Measurements from ENCODE around the gene ITGA3. TPM values are rescaled to one million over a fixed set of nuclear protein-coding genes. Genes with fewer than 3 reads are reported as not detected.

ITGA3 gene
- total RNA-seq, 2 experiments from 2014 or later, result 7.9 to 8.7 TPM

DNA sequence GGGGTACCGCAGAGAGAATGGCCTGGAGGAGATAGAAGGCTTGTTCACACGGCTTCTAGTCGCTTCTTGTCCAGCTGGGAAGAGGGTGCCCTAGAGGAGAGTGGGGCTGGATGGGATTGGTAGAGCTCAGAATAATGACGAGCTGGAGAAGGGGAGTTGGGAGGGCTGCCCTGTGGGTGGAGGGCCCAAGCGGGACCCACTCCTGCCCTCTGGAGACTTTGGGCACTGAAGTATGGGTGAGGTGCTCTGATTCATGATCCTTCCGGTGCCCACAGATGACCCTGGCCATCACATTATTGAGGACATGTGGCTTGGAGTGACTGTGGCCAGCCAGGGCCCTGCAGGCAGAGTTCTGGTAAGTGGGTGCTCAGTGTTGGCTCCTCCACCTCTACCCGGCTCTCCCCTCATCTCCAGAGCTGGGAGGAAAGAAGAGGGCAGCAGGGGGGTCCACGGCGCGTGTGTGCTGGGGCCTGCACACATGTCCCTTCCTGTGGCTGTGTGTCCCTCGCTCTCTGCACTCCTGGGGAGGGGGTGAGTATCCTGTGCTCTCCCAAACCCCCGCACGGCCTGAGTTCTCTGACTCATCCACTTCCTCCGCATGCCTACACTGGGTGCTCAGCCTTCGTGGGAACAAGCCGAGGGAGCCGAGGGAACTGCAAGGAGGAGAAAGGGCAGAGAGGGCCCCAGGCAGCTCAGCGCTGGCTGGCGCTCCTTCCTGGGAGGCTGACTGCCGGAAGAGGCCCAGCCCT lies 8.5 kb downstream of the ITGA3 start:
- Mint-ChIP-seq H3K4me1 (ENCODE audit: low read depth) (no peaks in the 10 kb centered on the region), H3K36me3 (ENCODE audit: low read depth) (no peaks in the 10 kb centered on the region), H3K27ac (no peak overlapping the region), H3K4me3 (no peak overlapping the region), H3K9me3 (ENCODE audit: insufficient read depth) (no peaks in the 10 kb centered on the region), H3K27me3 (ENCODE audit: low read depth) (no peaks in the 10 kb centered on the region)
- CTCF ChIA-PET, result interaction anchor here (1.2 to 2.8 kb wide), 3 partner anchors 23 to 67 kb away, joined by 3 to 9 read pairs (median 4); no protein-coding TSS in a partner anchor
- POLR2A ChIA-PET, result no interaction called here
- DNase-seq (no peak), ATAC-seq (peak; percentile 15)

DNA sequence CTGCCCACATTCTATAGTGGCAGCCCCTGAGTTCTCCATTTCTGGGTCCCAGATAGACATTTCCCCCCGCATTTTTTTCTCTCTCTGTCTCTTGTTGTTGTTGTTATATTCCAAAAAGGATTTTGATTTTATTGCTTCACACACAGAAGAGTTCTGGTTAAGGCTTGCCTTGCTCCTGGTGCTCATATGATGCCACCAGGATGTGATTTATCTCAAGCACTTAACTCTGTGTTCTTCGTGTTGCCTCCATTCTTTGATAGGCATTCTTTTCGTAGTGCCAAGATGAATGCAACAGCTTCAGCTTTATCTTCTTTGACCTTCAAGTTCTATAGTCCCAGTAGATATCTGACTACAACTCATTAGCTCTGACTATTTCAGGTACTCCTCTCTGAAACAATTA lies 9.1 kb downstream of the ITGA3 start:
- no peak overlapping the region for H3K4me3 Mint-ChIP-seq
- H3K27ac Mint-ChIP-seq, result no peak overlapping the region
- H3K36me3 Mint-ChIP-seq (ENCODE audit: low read depth), result no peaks in the 10 kb centered on the region
- no peaks in the 10 kb centered on the region for H3K27me3 Mint-ChIP-seq (ENCODE audit: low read depth)
- ChIA-PET POLR2A (no interaction called here), CTCF (interaction anchor here (1.3 kb wide), 1 partner anchor 68 kb away, joined by 3 read pairs; no protein-coding TSS in a partner anchor)
- no peaks in the 10 kb centered on the region for H3K4me1 Mint-ChIP-seq (ENCODE audit: low read depth)
- no peaks in the 10 kb centered on the region for H3K9me3 Mint-ChIP-seq (ENCODE audit: insufficient read depth)
- ATAC-seq (no peak), DNase-seq (no peak)

DNA sequence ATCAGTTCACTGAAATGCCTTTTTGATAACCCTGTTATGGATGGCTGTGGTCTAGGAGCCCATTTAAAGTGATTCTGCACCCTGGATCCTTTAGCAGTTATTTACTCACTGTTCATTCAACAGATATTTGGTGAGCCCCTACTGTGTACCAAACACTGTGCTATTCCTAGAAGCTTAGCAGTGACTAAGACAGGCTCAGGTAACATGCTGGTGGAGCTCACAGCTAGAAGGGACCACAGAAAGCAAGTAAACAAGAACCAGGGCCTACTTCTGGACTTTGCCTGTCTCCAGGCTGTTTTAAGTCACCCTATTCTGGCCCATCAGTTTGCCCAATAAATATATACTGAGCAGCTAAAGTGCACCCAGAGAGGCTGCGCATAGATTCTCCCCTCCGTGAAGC lies 11.1 kb downstream of the ITGA3 start:
- ChIA-PET POLR2A (no interaction called here), CTCF (interaction anchor here (0.6 to 2.8 kb wide), 8 partner anchors 10 to 115 kb away, joined by 3 to 14 read pairs (median 4); partner anchors contain the start of genes ITGA3 and PDK2)
- Mint-ChIP-seq H3K9me3 (ENCODE audit: insufficient read depth) (no peaks in the 10 kb centered on the region), H3K27me3 (ENCODE audit: low read depth) (no peaks in the 10 kb centered on the region), H3K27ac (no peak overlapping the region), H3K36me3 (ENCODE audit: low read depth) (peaks cover 6% of the 10 kb centered on the region), H3K4me3 (no peak overlapping the region), H3K4me1 (ENCODE audit: low read depth) (peaks cover 1% of the 10 kb centered on the region)
- ATAC-seq (no peak), DNase-seq (no peak)

DNA sequence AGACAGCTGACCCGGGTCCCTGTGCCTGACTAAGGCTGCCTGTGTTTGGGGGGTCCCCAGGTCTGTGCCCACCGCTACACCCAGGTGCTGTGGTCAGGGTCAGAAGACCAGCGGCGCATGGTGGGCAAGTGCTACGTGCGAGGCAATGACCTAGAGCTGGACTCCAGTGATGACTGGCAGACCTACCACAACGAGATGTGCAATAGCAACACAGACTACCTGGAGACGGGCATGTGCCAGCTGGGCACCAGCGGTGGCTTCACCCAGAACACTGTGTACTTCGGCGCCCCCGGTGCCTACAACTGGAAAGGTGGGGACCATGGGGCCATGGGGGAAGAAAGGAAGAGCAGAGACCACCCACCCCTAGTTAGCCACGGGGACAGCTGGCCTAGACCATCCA lies 12.1 kb downstream of the ITGA3 start:
- H3K4me1 Mint-ChIP-seq (ENCODE audit: low read depth), result peaks cover 4% of the 10 kb centered on the region
- ATAC-seq, result no peak
- H3K27ac Mint-ChIP-seq, result no peak overlapping the region
- ChIA-PET CTCF (interaction anchor here (0.6 to 2.8 kb wide), 4 partner anchors 11 to 70 kb away, joined by 3 to 14 read pairs (median 7); partner anchors contain the start of genes ITGA3 and PDK2), POLR2A (interaction anchor here (0.6 kb wide), 1 partner anchor 62 kb away, joined by 3 read pairs; no protein-coding TSS in a partner anchor)
- no peak overlapping the region for H3K4me3 Mint-ChIP-seq
- peaks cover 6% of the 10 kb centered on the region for H3K36me3 Mint-ChIP-seq (ENCODE audit: low read depth)
- H3K9me3 Mint-ChIP-seq (ENCODE audit: insufficient read depth), result no peaks in the 10 kb centered on the region
- H3K27me3 Mint-ChIP-seq (ENCODE audit: low read depth), result no peaks in the 10 kb centered on the region
- DNase-seq, result no peak

DNA sequence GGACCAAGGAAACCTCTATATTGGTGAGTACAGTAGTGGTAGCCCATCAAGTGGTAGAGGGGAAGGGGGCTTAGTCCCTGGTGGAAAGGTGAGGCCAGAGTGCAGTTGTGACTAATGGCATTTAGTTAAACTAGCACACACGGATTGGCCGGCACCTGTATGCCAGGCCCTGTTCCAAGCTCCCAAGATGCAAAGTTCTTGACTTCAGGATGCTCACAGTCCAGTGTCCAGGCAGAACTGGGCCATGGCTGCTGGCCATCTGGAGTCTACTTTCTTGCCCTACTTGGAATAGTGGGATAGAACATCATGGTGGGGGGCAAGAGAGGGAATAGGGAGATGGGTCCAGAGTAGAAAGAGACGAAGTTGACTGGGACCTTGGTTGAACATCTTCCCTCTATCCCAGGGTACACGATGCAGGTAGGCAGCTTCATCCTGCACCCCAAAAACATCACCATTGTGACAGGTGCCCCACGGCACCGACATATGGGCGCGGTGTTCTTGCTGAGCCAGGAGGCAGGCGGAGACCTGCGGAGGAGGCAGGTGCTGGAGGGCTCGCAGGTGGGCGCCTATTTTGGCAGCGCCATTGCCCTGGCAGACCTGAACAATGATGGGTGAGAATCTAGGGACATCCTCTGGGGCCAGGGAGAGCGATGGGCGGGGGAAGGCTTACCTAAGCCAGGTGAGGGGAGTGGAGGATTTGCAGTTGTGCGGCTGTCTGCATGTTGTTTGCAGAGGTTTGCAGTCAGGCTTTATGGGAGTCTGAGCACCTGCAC lies 15.2 kb downstream of the ITGA3 start:
- DNase-seq (no peak), ATAC-seq (no peak)
- Mint-ChIP-seq H3K4me1 (ENCODE audit: low read depth) (peaks cover 4% of the 10 kb centered on the region), H3K27ac (no peak overlapping the region), H3K27me3 (ENCODE audit: low read depth) (no peaks in the 10 kb centered on the region), H3K9me3 (ENCODE audit: insufficient read depth) (no peaks in the 10 kb centered on the region), H3K36me3 (ENCODE audit: low read depth) (peaks cover 6% of the 10 kb centered on the region), H3K4me3 (no peak overlapping the region)
- ChIA-PET POLR2A (no interaction called here), CTCF (interaction anchor here (1.8 kb wide), 1 partner anchor 14 kb away, joined by 5 read pairs; no protein-coding TSS in a partner anchor)

DNA sequence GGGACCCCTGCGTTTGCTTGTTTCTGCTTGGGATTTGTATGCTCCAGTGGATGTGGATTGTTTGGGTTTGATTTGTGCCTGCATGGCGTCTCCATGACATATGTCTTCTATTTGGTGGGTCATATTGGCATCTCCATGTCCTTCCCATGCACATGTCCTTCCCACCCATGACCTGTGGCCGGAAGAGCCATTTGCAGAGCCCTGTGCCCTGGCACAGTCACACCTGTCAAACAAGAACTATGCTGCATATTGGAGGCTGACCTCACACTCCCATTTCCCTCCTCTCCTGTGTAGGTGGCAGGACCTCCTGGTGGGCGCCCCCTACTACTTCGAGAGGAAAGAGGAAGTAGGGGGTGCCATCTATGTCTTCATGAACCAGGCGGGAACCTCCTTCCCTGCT lies 15.8 kb downstream of the ITGA3 start:
- Mint-ChIP-seq H3K9me3 (ENCODE audit: insufficient read depth) (no peaks in the 10 kb centered on the region), H3K4me1 (ENCODE audit: low read depth) (peaks cover 4% of the 10 kb centered on the region), H3K27ac (no peak overlapping the region), H3K36me3 (ENCODE audit: low read depth) (peaks cover 6% of the 10 kb centered on the region), H3K27me3 (ENCODE audit: low read depth) (no peaks in the 10 kb centered on the region), H3K4me3 (no peak overlapping the region)
- DNase-seq, result no peak
- POLR2A ChIA-PET, result interaction anchor here (0.7 kb wide), 1 partner anchor 173 kb away, joined by 3 read pairs; no protein-coding TSS in a partner anchor
- CTCF ChIA-PET, result interaction anchor here (2.1 kb wide), 1 partner anchor 15 kb away, joined by 6 read pairs; the partner anchor contains the start of gene ITGA3
- ATAC-seq, result no peak

DNA sequence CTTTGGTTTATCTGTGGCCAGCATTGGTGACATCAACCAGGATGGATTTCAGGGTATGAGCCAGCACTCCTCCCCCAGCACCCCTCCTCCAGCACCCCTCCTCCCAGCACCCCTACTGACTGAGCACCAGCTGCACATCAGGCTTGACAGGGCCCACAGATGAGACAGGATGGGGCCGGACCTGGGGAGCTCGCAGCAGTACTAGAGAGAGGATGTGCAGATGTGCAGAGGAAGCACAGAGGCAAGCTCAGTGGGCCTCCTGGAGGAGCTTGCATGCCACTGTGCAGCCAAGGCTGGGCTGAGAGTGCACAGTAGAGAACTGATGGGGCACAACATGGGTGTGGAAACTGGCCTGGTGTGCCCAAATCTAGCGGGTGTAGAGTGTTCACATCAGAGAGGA lies 16.2 kb downstream of the ITGA3 start:
- ChIA-PET POLR2A (interaction anchor here (0.7 kb wide), 2 partner anchors 20 to 173 kb away, joined by 3 read pairs; no protein-coding TSS in a partner anchor), CTCF (interaction anchor here (0.6 to 2.8 kb wide), 3 partner anchors 15 to 45 kb away, joined by 4 to 12 read pairs (median 6); partner anchors contain the start of gene ITGA3)
- ATAC-seq, result peak; percentile 44
- Mint-ChIP-seq H3K36me3 (ENCODE audit: low read depth) (peaks cover 6% of the 10 kb centered on the region), H3K27ac (no peak overlapping the region), H3K9me3 (ENCODE audit: insufficient read depth) (no peaks in the 10 kb centered on the region), H3K4me3 (no peak overlapping the region), H3K27me3 (ENCODE audit: low read depth) (no peaks in the 10 kb centered on the region), H3K4me1 (ENCODE audit: low read depth) (peaks cover 4% of the 10 kb centered on the region)
- DNase-seq, result no peak

DNA sequence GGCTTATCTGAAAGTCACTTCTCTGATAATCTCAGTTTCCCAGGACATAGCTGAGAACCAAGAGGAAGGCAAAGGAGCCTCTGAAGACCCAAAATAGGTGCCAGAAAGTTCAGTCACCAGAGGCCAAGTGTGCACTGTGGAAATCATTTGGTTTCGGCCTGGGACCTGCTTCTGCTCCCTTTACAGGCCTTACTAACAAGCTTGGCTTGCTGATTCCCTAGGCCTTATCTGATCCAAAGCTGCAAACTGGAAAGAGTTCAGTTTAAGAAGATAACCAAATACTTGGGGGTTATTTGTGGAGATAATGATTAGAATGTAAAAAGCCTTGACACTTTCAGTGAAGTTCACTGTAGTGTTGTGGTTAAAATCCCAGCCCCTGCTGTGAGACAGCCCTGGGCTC lies 17.0 kb downstream of the ITGA3 start:
- H3K27me3 Mint-ChIP-seq (ENCODE audit: low read depth), result no peaks in the 10 kb centered on the region
- CTCF ChIA-PET, result interaction anchor here (2.1 to 2.8 kb wide), 2 partner anchors 14 to 16 kb away, joined by 6 to 12 read pairs; partner anchors contain the start of gene ITGA3
- DNase-seq, result no peak
- peaks cover 4% of the 10 kb centered on the region for H3K4me1 Mint-ChIP-seq (ENCODE audit: low read depth)
- no peak for ATAC-seq
- H3K36me3 Mint-ChIP-seq (ENCODE audit: low read depth), result peaks cover 6% of the 10 kb centered on the region
- no peak overlapping the region for H3K4me3 Mint-ChIP-seq
- H3K9me3 Mint-ChIP-seq (ENCODE audit: insufficient read depth), result no peaks in the 10 kb centered on the region
- POLR2A ChIA-PET, result no interaction called here
- no peak overlapping the region for H3K27ac Mint-ChIP-seq

DNA sequence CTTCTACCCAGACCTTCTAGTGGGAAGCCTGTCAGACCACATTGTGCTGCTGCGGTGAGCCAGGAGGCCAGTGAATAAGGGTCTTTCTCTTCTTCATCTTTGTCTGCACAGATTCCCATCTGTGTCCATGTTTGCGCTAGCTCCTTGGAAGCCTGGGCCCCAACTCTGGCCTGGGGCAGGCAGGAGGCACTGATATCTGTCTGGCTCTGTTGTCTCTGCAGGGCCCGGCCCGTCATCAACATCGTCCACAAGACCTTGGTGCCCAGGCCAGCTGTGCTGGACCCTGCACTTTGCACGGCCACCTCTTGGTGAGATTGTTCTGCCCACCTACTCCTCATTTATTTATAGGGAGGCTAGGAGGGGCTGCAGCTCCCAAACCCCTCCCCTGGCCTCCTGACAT lies 18.3 kb downstream of the ITGA3 start:
- Mint-ChIP-seq H3K27ac (no peak overlapping the region), H3K27me3 (ENCODE audit: low read depth) (no peaks in the 10 kb centered on the region), H3K36me3 (ENCODE audit: low read depth) (peaks cover 6% of the 10 kb centered on the region), H3K4me3 (no peak overlapping the region), H3K4me1 (ENCODE audit: low read depth) (peaks cover 4% of the 10 kb centered on the region), H3K9me3 (ENCODE audit: insufficient read depth) (no peaks in the 10 kb centered on the region)
- ChIA-PET POLR2A (no interaction called here), CTCF (interaction anchor here (1.1 to 2.8 kb wide), 2 partner anchors 13 to 20 kb away, joined by 6 to 12 read pairs; partner anchors contain the start of gene PDK2)
- ATAC-seq (no peak), DNase-seq (no peak)

DNA sequence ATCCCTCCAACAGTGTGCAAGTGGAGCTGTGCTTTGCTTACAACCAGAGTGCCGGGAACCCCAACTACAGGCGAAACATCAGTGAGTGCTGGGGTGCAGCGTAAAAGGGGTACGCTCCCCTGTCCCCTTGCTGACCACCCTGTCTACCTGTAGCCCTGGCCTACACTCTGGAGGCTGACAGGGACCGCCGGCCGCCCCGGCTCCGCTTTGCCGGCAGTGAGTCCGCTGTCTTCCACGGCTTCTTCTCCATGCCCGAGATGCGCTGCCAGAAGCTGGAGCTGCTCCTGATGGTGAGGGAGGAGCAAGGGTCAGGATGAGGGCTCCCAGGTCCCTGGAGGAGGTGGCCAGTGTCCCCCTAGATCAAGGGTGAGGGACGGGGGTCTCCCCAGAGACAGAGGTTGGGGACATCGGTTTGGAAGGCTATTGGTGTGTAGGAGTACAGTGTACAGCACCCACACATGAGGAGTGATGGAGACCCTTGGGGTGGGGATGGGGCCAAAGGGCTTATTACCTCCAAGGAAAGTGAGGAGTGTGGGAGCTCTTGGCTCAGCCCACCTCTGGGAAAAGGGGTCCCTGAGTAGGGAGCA lies 19.6 kb downstream of the ITGA3 start:
- H3K27me3 Mint-ChIP-seq (ENCODE audit: low read depth), result no peaks in the 10 kb centered on the region
- peaks cover 6% of the 10 kb centered on the region for H3K36me3 Mint-ChIP-seq (ENCODE audit: low read depth)
- H3K4me1 Mint-ChIP-seq (ENCODE audit: low read depth), result peaks cover 4% of the 10 kb centered on the region
- ChIA-PET CTCF (interaction anchor here (1.1 kb wide), 1 partner anchor 12 kb away, joined by 5 read pairs; no protein-coding TSS in a partner anchor), POLR2A (interaction anchor here (1.1 kb wide), 1 partner anchor 9 kb away, joined by 3 read pairs; no protein-coding TSS in a partner anchor)
- no peak for ATAC-seq
- H3K9me3 Mint-ChIP-seq (ENCODE audit: insufficient read depth), result no peaks in the 10 kb centered on the region
- no peak for DNase-seq
- H3K27ac Mint-ChIP-seq, result no peak overlapping the region
- no peak overlapping the region for H3K4me3 Mint-ChIP-seq

DNA sequence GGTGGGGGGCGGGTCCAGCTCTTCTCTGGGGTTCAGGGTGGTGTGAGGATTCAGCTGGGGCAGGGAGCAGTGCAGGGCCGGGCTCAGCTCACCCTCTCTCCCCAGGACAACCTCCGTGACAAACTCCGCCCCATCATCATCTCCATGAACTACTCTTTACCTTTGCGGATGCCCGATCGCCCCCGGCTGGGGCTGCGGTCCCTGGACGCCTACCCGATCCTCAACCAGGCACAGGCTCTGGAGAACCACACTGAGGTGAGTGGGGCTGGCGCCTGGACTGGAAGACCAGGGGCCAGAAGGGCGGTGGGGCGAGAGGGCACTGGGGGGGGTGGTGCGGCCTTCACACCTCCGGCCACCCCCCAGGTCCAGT lies 20.3 kb downstream of the ITGA3 start:
- ATAC-seq, result no peak
- Mint-ChIP-seq H3K27ac (no peak overlapping the region), H3K36me3 (ENCODE audit: low read depth) (peaks cover 3% of the 10 kb centered on the region), H3K4me3 (no peak overlapping the region), H3K9me3 (ENCODE audit: insufficient read depth) (no peaks in the 10 kb centered on the region), H3K4me1 (ENCODE audit: low read depth) (peaks cover 4% of the 10 kb centered on the region), H3K27me3 (ENCODE audit: low read depth) (no peaks in the 10 kb centered on the region)
- ChIA-PET CTCF (interaction anchor here (1.1 kb wide), 1 partner anchor 11 kb away, joined by 5 read pairs; no protein-coding TSS in a partner anchor), POLR2A (interaction anchor here (1.1 kb wide), 1 partner anchor 8 kb away, joined by 3 read pairs; no protein-coding TSS in a partner anchor)
- no peak for DNase-seq

All from activated CD8-positive, alpha-beta T cell treated with anti-CD3 and anti-CD28 coated beads, Interleukin-2, amount 10 ng/mL, durations not matched to agents 7 days and 5 days (primary cell).